HG02642 (cell line): Measurements from ENCODE around the gene PRELID1.
"Not testable (repeated sequence)": the region's sequence is repeated elsewhere in the genome, so short reads cannot be mapped to it uniquely, and the experiment has no call there.

Source experiments
- ATAC-seq: cut with Tn5 transposase; IDR thresholded peaks from one replicate; pipeline ENCODE4 v1.9.1; 2021; ENCODE audit warnings: mild to moderate bottlenecking; ENCODE audit not compliant: unreplicated experiment, poor library complexity

The PRELID1 gene

DNA sequence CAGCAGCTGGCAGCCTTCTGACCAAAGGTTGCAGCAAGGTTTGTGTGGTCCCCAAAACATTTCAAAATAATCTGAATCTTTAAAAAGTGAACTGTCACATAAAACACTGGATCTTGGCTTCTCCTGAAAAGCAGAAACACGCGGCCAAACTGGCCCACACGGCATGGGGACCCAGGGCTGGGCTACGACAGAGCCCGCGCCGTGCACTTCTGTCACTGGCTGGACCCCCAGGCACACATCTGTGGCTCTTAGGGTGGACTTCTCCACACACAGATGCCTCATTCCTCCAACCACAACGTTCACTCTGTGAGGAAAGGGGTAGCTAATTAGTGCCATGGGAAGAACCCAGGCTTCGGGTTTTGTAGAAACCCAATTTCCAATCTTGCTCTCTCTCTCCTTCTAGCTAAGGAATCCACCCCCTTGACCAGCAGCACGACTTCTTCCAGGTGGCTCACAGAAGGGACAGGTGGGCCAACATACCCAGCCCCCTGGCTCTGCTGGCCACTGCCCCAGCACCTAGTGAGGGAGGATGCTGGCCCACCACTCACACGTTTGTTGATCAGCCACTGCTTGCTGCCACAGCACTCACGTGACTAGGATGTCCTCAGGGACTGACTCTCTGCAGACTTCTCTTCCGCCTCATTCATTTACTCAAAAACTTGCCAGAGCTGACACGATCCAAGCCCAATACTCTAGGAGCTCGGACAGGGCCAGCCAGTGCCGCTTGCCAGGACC is 30.0 kb downstream of the PRELID1 start:
- ATAC-seq, result no peak

DNA sequence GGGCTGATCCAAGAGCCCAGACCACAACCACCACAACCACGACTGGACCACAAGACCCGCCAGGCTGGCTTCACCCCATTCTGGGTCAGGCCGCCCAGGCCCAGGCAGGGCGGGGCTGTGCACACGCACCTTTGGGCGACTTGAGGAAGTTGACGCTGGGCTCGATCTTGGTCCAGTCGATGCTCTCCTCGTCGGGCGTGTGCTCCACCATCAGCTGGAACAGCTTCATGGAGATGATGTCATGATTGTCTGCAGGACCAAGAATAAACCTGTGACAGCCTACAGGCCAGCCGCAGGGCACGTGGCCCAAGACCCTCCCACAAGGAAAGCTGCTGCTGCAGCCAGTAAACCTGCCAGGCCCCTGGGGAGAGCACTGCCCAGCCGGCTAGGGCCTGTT is 30.6 kb downstream of the PRELID1 start:
- ATAC-seq, result no peak

DNA sequence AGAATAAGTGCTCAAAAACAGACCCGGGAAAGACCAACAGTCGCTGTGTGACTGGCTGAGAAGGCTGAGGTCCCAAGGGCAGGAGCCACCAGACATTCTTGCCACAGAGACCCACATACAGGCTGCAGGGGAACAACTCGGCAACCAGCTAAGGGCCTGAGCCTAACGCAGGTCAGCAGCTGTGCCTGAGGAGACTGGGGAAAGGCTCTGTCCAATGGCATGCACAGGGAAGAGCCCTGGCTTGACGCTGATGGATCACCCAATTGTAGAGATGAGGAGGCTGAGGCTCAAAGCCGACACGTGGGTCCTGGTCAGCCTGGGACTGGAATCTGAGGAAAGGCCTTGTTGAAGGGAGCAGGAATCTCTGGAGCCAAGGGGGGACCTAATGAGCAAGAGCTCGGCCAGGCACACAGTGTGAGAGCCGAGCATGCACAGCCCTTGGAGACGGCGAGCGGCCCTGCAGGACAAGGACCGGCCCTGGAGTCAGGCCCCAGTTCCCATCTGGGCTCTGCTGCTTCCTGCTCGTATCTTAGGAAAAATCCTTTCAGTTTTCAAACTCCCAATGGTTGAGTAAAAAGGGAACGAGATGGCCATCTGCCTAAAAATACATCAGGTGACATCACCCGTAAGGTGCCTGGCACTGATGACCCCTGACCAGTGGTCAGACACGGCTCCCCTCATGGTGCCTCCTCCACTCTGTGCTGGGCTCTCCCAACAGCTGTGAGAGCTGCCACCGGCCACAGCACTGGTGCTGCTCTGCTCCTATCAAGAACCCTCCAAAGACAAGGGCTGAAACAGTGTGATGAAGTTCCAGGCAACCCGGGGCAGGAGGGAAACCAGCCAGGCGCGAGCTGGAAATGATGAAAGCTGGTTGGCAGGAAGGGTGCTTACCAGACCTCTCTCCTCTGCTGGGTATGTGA is 31.4 kb downstream of the PRELID1 start:
- ATAC-seq, result no peak

DNA sequence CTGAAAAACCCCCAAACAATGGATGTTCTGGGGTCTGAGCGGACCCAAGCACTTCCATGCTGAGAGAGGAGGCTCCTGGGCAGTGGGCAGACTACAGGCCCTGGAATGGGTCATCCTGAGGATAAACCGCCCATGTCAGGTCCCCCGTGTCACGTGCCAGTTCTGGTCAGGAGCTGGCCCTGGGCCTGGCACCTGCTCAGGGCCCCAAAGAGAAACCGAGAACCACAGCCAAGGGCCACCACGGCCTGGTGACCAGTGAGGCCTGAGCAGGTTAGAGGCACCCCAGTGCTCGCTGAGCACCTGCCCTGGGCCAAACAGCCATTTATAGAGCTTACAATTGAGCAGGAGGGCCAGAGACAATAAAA is 32.1 kb downstream of the PRELID1 start:
- no peak for ATAC-seq

DNA sequence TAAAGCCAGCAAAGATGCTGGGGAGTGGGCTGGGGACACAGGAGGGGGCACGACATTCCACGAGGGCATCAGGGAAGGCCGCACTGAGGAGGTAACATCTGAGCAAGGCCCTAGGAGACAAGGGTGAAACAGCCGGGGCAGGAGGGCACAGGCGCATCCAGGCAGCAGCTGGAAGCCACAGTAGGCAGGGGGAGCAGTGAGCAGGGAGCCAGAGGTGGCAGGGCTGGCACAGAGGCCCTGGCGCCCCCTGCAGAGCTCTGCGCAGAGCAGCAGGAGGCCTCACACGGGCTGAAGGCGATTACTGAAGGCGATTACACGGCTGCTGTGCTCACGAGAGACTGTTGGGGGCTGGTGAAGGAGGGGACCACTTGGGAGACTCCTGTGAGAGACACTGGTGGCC is 32.5 kb downstream of the PRELID1 start:
- no peak for ATAC-seq

DNA sequence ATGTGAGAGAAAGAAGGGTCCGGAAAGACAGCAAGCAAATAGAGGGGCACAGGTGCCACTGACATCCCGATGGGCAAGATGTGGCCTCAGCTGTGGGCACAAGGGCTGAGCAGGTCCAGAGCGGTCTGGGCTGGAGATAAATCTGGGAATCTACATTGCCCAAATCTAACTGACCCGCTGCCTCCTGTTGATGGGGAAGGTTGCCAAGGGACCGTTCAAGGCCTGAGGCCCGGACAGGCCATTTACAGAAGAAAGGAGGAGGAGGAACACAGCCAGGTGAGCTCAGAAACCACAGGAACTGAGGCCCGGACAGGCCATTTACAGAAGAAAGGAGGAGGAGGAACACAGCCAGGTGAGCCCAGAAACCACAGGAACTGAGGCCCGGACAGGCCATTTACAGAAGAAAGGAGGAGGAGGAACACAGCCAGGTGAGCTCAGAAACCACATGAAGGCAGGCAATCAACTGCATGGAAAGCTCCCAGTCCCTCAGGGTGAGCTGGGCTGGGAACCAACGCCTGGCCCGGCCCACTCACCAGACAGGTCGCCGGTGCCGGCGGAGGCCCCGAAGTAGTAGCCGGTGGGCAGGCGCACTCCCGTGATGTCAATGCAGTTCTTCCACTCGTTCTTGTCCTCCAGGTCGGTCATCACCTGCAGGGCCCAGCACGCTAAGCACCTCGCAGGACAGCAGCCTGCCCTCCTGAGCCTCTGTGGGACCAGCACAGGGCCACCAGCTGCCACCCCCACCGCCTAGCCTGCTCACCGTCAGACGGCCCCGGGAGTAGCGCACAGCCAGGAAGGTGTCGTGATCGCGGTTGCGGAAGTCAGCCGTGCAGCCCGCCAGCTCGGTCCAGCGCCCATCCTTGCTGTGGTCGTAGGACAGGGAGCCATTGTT is 33.2 kb downstream of the PRELID1 start:
- ATAC-seq, result no peak

DNA sequence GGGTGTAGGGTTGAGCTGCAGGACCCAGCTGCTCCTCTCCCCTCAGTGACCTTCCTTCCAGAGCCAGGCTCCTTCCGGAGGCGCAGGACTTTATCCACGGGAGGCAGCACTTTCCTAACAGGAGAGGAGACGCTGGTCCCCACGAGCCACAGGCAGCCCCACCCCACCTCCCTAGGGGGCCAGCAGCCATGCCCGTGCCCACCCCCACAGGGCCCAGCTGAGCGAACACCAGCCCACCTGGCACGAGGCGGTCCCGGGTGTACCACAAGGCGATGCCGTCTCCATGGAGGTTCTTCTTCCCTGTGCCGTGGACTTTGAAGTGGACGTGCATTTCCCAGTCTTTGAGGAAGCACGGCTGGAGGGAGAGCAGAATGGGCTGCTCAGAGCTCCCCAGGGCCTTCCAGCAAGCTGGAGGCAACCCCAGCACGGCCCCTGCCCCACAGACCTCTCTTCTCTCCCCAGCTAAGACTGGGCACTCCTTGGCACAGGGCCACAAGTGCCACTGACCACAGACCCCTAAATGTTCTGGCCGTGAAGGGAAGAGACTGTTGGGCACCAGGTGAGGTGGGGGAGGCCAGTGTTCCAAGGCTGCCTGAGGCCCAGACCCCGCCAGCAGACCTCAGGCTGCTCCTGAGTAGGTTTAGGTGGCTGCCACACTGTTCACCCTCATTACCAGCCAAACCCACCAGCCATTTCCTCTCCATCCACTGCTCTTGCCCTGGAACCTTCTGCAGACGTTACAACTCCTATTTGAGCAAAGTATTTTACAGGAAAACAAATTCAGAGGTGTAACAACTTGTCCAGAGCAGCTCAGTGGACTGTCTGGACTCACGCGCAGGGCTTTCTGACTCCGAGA is 34.9 kb downstream of the PRELID1 start:
- no peak for ATAC-seq

DNA sequence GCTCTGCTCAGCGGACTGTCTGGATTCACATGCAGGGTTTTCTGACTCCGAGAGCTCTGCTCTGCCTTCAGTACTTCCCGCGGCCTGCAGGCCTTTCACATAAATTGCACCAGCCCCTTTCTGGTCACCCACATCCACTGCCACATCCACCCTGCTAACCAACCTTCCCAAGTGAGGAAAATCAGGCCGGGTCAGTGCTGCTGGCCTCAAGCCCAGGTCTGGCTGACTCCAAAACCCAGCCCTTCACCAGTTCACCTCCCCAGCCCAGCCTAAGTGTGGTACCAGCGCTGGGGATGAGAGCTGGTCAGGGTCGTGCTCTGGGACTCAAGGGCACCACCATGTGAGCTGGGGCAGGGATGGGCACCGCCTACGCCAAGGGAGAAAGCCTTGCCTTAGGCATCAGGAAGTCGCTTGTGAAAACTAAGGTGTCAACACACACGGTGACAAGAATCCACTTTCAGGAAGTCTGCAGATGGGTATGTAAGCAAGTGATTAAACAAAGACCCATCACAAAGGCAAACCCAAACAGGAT is 35.6 kb downstream of the PRELID1 start:
- ATAC-seq, result no peak

DNA sequence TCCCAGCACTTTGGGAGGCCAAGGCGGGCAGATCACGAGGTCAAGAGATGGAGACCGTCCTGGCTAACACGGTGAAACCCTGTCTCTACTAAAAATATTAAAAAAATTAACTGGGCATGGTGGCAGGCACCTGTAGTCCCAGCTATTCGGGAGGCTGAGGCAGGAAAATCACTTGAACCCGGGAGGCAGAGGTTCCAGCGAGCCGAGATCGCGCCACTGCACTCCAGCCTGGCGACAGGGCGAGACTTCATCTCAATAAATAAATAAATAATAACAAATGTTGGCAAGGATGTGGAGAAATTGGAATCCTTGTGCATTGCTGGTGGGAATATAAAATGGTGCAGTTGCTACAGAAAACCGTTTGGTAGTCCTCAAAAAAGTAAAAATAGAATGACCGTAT is 39.4 kb downstream of the PRELID1 start:
- ATAC-seq, result not testable (repeated sequence)

DNA sequence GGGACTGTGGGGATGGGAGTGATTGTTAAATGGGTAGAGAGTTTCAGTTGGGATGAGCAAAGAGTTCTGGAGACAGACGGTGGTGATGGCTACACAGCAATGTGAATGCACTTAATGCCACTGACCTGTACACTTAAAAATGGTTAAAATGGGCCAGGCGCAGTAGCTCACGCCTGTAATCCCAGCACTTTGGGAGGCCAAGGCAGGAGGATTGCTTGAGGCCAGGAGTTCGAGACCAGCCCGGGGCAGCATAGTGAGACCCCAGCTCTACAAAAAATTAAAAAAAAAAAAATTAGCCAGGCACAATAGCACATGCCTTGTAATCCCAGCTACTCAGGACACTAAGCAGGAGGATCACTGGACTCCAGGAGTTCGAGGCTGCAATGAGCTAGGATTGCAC is 40.2 kb downstream of the PRELID1 start:
- no peak for ATAC-seq

DNA sequence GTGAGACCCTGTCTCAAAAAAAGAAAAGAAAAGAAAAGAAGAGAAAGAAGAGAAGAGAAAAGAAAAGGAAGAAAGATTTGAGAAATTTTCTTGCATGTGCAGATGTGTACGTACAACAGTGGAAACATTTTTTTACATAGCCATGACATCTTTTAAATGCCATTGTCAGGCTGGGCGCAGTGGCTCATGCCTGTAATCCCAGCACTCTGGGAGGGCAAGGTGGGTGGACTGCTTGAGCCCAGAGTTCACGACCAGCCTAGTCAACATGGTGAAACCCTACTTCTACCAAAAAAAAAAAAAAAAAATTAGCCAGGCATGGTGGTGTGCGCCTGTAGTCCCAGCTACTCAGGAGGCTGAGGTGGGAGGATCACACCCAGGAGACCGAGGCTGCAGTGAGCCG is 41.3 kb downstream of the PRELID1 start:
- no peak for ATAC-seq

DNA sequence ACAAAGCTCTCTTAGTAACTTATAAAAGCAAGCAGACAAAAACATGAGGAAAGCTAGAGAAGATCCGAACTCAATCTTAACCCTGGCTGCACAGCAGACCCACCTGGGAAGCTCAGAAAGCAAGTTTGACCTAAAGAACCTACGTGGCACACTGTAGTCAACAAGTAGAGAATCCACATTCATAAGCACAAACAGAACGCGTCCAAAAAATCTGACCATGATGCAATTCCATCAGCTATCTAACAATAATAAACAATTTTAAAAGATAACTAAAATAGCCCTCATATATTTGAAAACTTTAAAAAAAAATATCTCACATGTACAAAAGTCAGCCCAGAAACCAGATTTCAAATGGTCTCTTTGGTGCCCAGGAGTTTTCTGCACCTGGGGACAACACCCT is 43.2 kb downstream of the PRELID1 start:
- ATAC-seq, result no peak

DNA sequence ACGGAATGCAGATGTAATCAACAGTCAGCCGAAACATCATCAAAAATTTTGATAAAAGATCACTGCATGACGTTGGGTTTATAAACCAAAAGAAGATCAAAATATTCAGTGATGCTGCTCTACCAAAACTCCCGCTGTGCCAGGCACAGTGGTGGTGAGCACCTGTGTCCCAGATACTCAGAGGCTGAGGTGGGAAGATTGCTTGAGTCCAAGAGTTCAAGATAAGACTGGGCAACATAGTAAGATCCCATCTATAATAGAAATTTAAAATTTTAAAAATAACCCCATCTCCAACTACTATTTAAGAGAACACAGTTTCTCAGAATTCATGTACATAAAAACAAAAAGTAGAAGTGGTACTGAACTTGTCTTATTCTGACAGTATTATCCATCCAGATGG is 44.1 kb downstream of the PRELID1 start:
- no peak for ATAC-seq

DNA sequence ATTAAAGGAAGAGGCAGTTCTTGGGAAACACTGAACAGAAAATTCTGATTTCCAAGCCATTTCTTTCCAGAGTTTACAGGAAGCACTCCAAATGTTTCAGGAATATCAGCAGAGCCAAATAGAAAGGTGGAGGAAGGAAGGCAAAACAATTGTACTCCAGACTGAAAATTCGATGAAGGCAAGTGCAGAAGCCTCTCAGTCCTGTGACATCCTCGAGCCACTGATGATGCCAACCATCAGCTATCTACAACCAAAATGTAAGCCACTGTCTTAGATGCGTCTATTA is 45.7 kb downstream of the PRELID1 start:
- no peak for ATAC-seq

DNA sequence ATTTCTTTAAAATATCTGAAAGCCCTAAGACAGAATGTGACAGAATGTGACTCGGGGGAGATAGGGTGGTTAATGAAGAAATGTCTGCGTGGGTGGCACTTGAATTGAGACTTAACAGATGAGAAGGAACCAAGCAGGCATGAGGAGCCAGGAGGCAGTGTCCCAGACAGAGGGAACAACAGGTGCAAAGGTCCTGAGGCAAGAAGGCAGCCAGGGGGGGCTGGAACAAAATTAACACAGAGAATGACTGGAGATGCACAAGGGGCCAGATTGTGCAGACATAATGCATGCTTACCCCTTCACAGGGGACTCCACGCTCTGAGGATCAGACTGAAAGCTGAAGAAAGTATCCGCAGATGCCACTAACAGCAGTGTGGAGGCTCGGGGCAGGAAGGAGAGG is 46.2 kb downstream of the PRELID1 start:
- ATAC-seq, result no peak

DNA sequence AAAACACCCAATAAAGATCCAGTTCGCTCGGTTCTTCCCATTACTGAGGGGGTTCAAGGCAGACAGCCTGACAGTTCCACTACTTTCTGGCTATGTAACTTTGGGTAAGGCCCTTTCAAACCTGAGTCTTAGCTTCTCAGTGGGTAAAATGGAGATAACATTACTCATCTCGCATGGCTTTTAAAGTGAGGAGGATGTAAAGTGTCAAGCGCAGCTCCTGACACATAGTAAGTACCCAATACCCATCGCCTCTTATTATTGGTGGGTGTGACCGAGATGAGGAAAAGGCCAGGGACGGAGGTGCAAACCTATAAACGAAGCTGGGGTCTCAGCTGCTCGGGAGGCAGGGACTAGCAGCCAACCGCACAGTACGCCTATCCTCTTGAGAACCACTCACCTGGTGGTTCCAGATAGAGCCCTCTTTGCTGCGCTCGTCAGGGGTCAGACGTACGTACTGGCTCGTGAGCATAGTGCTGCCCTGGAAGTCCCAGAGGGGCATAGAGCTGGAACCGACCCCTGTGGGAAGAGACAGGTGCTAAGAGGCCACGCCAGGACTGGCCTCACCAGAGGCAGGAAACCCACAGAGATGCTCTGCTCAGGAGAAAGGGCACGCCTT is 47.3 kb downstream of the PRELID1 start:
- no peak for ATAC-seq

DNA sequence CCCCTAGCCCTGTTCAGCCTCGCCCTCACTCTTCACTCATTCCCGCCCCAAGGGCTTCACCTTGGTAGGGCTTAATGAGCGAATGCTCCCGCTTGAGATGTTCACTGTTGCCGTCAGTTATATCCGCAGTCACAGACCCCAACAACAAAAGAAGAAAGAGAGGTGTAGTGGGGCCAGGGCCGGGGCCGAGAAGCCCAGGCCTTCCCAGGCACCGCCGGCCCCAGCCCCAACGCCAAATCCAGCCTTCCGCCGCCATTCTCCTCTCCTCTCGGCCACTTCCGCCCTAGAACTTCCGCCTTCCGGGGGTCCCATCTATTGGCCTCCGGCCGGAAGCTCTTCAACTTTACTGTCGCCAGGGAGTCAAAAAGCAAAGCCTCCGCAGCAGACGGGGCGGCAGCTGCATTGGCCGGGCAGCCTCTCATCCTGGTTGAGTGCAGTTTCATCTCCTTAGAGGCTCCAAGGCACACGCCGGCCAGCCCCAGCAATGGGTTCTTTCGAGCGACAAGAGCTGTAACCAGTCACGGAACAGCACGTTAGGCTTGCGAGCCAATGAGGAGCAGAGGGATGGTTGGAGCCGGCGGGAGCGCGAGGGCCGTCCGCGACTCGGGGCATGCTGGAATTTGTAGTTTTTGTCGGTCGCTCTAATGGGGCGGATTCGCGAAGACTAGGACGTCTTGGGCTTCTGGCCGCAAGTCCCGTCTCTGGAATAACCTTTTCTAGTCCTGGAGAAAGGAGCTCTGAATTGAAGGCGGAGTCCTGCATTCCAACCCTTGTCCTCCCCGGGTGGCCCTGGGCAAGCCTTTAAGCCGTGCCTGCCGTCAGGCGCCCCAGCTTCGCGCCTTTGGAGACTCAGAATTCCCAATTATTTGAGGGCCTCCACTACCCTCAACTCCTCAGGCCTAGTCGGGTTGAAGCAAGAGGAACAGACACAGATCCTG is 48.1 kb downstream of the PRELID1 start, which contains the start of gene LMAN2:
Gene LMAN2, minus strand, starts transcription at position 277 of the 938 bp plus-strand sequence. Its CDS starts 21 bp downstream, at position 256.
- ATAC-seq, result peak; percentile 93

DNA sequence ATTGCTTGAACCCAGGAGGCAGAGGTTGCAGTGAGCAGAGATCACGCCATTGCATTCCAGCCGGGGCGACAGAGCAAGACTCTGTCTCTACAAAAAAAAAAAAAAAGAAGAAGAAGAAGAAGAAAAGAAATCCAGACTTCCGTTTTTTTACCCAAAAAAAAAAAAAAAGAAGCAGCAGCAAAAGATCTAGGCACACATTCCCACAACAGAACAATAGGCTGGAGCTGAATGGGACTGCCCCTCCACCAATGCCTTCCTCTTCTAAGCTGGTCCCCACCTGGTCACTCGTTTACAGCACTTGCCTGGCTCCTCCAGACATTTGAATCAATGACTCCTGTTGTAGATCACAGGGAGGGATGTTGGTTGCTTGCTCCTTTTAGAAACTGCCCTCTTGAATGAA is 49.5 kb downstream of the PRELID1 start:
- no peak for ATAC-seq
